ENCODE results near the gene TAF13. TPM values are rescaled to one million over a fixed set of nuclear protein-coding genes. Genes with fewer than 3 reads are reported as not detected.
A peak's percentile ranks its signal among the peaks of the same experiment; 100 is the strongest.

TAF13 gene
- polyA plus RNA-seq, 1 experiment = 81.9 TPM

- POLR2A ChIA-PET = interaction anchor here (1.3 kb wide), 1 partner anchor 16 kb away, joined by 6 read pairs; no protein-coding TSS in a partner anchor
- no peak overlapping the region for H3K27ac ChIP-seq (ENCODE audit: low read depth, low read length)
- CTCF ChIA-PET = interaction anchor here (1.9 kb wide), 1 partner anchor 16 kb away, joined by 6 read pairs; no protein-coding TSS in a partner anchor
- no peak overlapping the region for H3K4me3 ChIP-seq (ENCODE audit: low read depth, low read length)
- no peak for TF ChIP-seq CTCF (IDR thresholded peaks at IDR 0.05; ENCODE audit: low read depth, low read length)
- no peak for DNase-seq (ENCODE audit: low read depth, low spot score)
- H3K27me3 ChIP-seq (ENCODE audit: control insufficient read depth, insufficient read depth, low read length) = peaks cover 27% of the 10 kb centered on the region
- H3K9me3 ChIP-seq (ENCODE audit: control insufficient read depth, insufficient read depth, low read length) = no peaks in the 10 kb centered on the region
Observed at GRCh38 chr1:109115685-109116084, 39.9 kb upstream of the TAF13 start.

GRCh38 chr1:109114342-109114674, 38.5 kb upstream of the TAF13 start:
- CTCF ChIA-PET = interaction anchor here (1.6 to 1.8 kb wide), 2 partner anchors 14 kb away, joined by 4 to 11 read pairs; no protein-coding TSS in a partner anchor
- DNase-seq (ENCODE audit: low read depth, low spot score) = no peak

GRCh38 chr1:109113590-109114341, 38.0 kb upstream of the TAF13 start, which contains the start of gene ELAPOR1:
ELAPOR1 (plus strand) TSS chr1:109114115; CDS start chr1:109114184, 69 bp downstream.
- ChIA-PET POLR2A (interaction anchor here (4.6 kb wide), 1 partner anchor 13 kb away, joined by 54 read pairs; no protein-coding TSS in a partner anchor), CTCF (interaction anchor here (0.7 to 4.0 kb wide), 14 partner anchors 9 to 359 kb away, joined by 3 to 62 read pairs (median 6); partner anchors contain the start of gene SARS1)
- no peak for DNase-seq (ENCODE audit: low read depth, low spot score)
- Histone ChIP-seq H3K9me3 (ENCODE audit: control insufficient read depth, insufficient read depth, low read length) (no peaks in the 10 kb centered on the region), H3K27ac (ENCODE audit: low read depth, low read length) (peak within 1 kb of the TSS; percentile 21), H3K27me3 (ENCODE audit: control insufficient read depth, insufficient read depth, low read length) (peaks cover 36% of the 10 kb centered on the region), H3K4me3 (ENCODE audit: low read depth, low read length) (peak within 1 kb of the TSS; percentile 52)
- no peak for TF ChIP-seq CTCF (IDR thresholded peaks at IDR 0.05; ENCODE audit: low read depth, low read length)

More at GRCh38 chr1:109114342-109114674, 38.5 kb upstream of the TAF13 start:
- peaks cover 36% of the 10 kb centered on the region for H3K27me3 ChIP-seq (ENCODE audit: control insufficient read depth, insufficient read depth, low read length)
- H3K9me3 ChIP-seq (ENCODE audit: control insufficient read depth, insufficient read depth, low read length) = no peaks in the 10 kb centered on the region
- POLR2A ChIA-PET = interaction anchor here (1.3 kb wide), 1 partner anchor 14 kb away, joined by 6 read pairs; no protein-coding TSS in a partner anchor
- peak overlapping the region; percentile 52 for H3K4me3 ChIP-seq (ENCODE audit: low read depth, low read length)
- TF ChIP-seq CTCF (IDR thresholded peaks at IDR 0.05; ENCODE audit: low read depth, low read length) = no peak
- no peak overlapping the region for H3K27ac ChIP-seq (ENCODE audit: low read depth, low read length)

- CTCF ChIA-PET = interaction anchor here (0.5 to 4.0 kb wide), 54 partner anchors 8 to 961 kb away, joined by 3 to 62 read pairs (median 4); partner anchors contain the start of genes SARS1, TAF13 and TMEM167B
- Histone ChIP-seq H3K4me3 (ENCODE audit: low read depth, low read length) (peak overlapping the region; percentile 41; the same call in 1 of the 2 replicates), H3K27ac (ENCODE audit: low read depth, low read length) (peak overlapping the region; percentile 21), H3K27me3 (ENCODE audit: control insufficient read depth, insufficient read depth, low read length) (peaks cover 36% of the 10 kb centered on the region), H3K9me3 (ENCODE audit: control insufficient read depth, insufficient read depth, low read length) (no peaks in the 10 kb centered on the region)
- peak; percentile 66 for DNase-seq (ENCODE audit: low read depth, low spot score)
- peak; percentile 95 for TF ChIP-seq CTCF (IDR thresholded peaks at IDR 0.05; ENCODE audit: low read depth, low read length)
- POLR2A ChIA-PET = interaction anchor here (0.6 to 4.6 kb wide), 3 partner anchors 12 to 102 kb away, joined by 3 to 54 read pairs (median 5); partner anchors contain the start of gene WDR47
Observed at GRCh38 chr1:109112652-109113285, 37.0 kb upstream of the TAF13 start.

Measured in AG04450 (cell line).